Measurements from ENCODE around the gene CRIM1.

CRIM1 gene

GRCh38 chr2:36463365-36463764, 107.8 kb downstream of the CRIM1 start:
- Histone ChIP-seq H4K8ac (ENCODE audit: low read depth, low read length) (no peak overlapping the region), H3K4me3 (ENCODE audit: low read length in 2 of 2) (no peak overlapping the region), H3K4me1 (ENCODE audit: control insufficient read depth in 2 of 2, insufficient read depth in 1 of 2, low read depth in 1 of 2, low read length in 2 of 2) (peaks cover 7 to 13% of the 10 kb centered on the region in 2 donors), H2BK15ac (ENCODE audit: low read length) (no peak overlapping the region), H3K4ac (ENCODE audit: low read length) (no peak overlapping the region), H3K4me2 (ENCODE audit: insufficient read depth, low read length, poor library complexity, severe bottlenecking) (no peak overlapping the region), H4K91ac (ENCODE audit: low read depth, low read length, poor library complexity) (no peak overlapping the region), H3K9ac (ENCODE audit: low read depth, low read length, poor library complexity) (no peak overlapping the region), H3K79me1 (ENCODE audit: low read depth, low read length) (no peaks in the 10 kb centered on the region), H3K14ac (ENCODE audit: low read length) (no peak overlapping the region), H2AFZ (ENCODE audit: low read length) (no peak overlapping the region), H3K9me3 (replicated peaks in 1 of 2; ENCODE audit: control insufficient read depth in 2 of 2, insufficient read depth in 1 of 2, low read depth in 1 of 2, low read length in 2 of 2) (no peaks in the 10 kb centered on the region), H3K27ac (replicated peaks; ENCODE audit: low read length) (no peak overlapping the region), H3K23ac (ENCODE audit: low read depth, low read length, poor library complexity) (no peak overlapping the region), H2BK120ac (ENCODE audit: low read depth, low read length) (no peak overlapping the region), H2BK5ac (ENCODE audit: low read length) (no peak overlapping the region), H3K27me3 (ENCODE audit: control insufficient read depth in 3 of 3, insufficient read depth in 3 of 3, low read depth in 1 of 3, low read length in 3 of 3) (no peaks in the 10 kb centered on the region), H3K18ac (ENCODE audit: low read length) (no peak overlapping the region), H2AK5ac (ENCODE audit: low read depth, low read length) (no peak overlapping the region), H3K36me3 (replicated peaks in 1 of 2; ENCODE audit: control insufficient read depth in 2 of 2, insufficient read depth in 2 of 2, low read length in 2 of 2) (peaks cover 0 to 1% of the 10 kb centered on the region in 2 donors), H2BK12ac (ENCODE audit: low read length) (no peak overlapping the region)
- DNase-seq (ENCODE audit: low spot score) = no peak
- no CpG with 5 or more reads among the region's 7 CpGs for WGBS, 2 donors (ENCODE audit: extremely low coverage in 2 of 2, insufficient read length in 2 of 2, insufficient replicate concordance in 1 of 2)

DNA sequence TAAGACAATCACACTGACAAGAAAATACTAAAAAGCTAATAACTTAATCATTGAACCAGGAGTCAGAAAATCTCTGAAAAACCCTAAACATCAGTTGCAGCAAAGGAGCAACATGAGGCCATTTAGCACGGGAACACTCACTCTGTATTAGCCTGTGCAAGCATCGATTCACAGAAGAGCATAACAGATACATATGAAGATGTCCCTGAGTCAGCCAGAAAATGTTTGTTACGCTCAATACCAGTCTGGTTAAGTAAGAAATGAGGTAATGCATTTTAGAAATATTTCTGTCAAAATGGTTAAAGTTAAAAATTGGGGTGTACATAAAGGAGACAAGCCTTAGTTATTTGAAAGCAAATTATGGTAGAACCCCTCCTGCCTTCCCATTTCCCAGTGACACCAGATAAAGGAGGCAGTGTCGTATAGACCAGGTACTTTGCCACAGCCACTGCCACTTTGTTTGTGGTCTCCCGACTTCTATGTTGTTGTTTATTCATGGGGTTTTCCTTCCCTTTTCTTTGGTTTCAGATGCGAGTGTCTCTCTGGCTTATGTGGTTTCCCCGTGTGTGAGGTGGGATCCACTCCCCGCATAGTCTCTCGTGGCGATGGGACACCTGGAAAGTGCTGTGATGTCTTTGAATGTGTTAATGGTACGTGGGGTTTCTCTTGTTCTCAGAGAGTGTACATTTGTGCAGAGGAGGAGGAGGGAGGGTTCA, 108.6 kb downstream of the CRIM1 start:
- Histone ChIP-seq H3K9ac (ENCODE audit: low read depth, low read length, poor library complexity) (no peak overlapping the region), H3K4me3 (ENCODE audit: low read length in 2 of 2) (no peak overlapping the region), H3K4ac (ENCODE audit: low read length) (no peak overlapping the region), H2BK120ac (ENCODE audit: low read depth, low read length) (no peak overlapping the region), H2BK12ac (ENCODE audit: low read length) (no peak overlapping the region), H3K27me3 (ENCODE audit: control insufficient read depth in 3 of 3, insufficient read depth in 3 of 3, low read depth in 1 of 3, low read length in 3 of 3) (no peaks in the 10 kb centered on the region), H3K23ac (ENCODE audit: low read depth, low read length, poor library complexity) (no peak overlapping the region), H3K27ac (replicated peaks; ENCODE audit: low read length) (no peak overlapping the region), H3K36me3 (replicated peaks in 1 of 2; ENCODE audit: control insufficient read depth in 2 of 2, insufficient read depth in 2 of 2, low read length in 2 of 2) (peaks cover 0 to 4% of the 10 kb centered on the region in 2 donors), H2AK5ac (ENCODE audit: low read depth, low read length) (no peak overlapping the region), H3K4me2 (ENCODE audit: insufficient read depth, low read length, poor library complexity, severe bottlenecking) (no peak overlapping the region), H3K14ac (ENCODE audit: low read length) (no peak overlapping the region), H2BK5ac (ENCODE audit: low read length) (no peak overlapping the region), H4K8ac (ENCODE audit: low read depth, low read length) (no peak overlapping the region), H3K79me1 (ENCODE audit: low read depth, low read length) (no peaks in the 10 kb centered on the region), H3K9me3 (replicated peaks in 1 of 2; ENCODE audit: control insufficient read depth in 2 of 2, insufficient read depth in 1 of 2, low read depth in 1 of 2, low read length in 2 of 2) (no peaks in the 10 kb centered on the region), H2AFZ (ENCODE audit: low read length) (no peak overlapping the region), H2BK15ac (ENCODE audit: low read length) (no peak overlapping the region), H4K91ac (ENCODE audit: low read depth, low read length, poor library complexity) (no peak overlapping the region), H3K18ac (ENCODE audit: low read length) (no peak overlapping the region), H3K4me1 (ENCODE audit: control insufficient read depth in 2 of 2, insufficient read depth in 1 of 2, low read depth in 1 of 2, low read length in 2 of 2) (peaks cover 7 to 13% of the 10 kb centered on the region in 2 donors)
- no CpG with 5 or more reads among the region's 11 CpGs for WGBS, 2 donors (ENCODE audit: extremely low coverage in 2 of 2, insufficient read length in 2 of 2, insufficient replicate concordance in 1 of 2)
- no peak for DNase-seq (ENCODE audit: low spot score)

GRCh38 chr2:36466135-36466534, 110.6 kb downstream of the CRIM1 start:
- no peak overlapping the region for H2BK5ac ChIP-seq (ENCODE audit: low read length)
- no peak overlapping the region for H2AFZ ChIP-seq (ENCODE audit: low read length)
- no peak overlapping the region for H3K4me2 ChIP-seq (ENCODE audit: insufficient read depth, low read length, poor library complexity, severe bottlenecking)
- peaks cover 0 to 4% of the 10 kb centered on the region in 2 donors for H3K36me3 ChIP-seq (replicated peaks in 1 of 2; ENCODE audit: control insufficient read depth in 2 of 2, insufficient read depth in 2 of 2, low read length in 2 of 2)
- no peak overlapping the region for H3K4me3 ChIP-seq (ENCODE audit: low read length in 2 of 2)
- H2BK12ac ChIP-seq (ENCODE audit: low read length) = no peak overlapping the region
- no peak overlapping the region for H4K91ac ChIP-seq (ENCODE audit: low read depth, low read length, poor library complexity)
- no peaks in the 10 kb centered on the region for H3K9me3 ChIP-seq (replicated peaks in 1 of 2; ENCODE audit: control insufficient read depth in 2 of 2, insufficient read depth in 1 of 2, low read depth in 1 of 2, low read length in 2 of 2)
- no peak for DNase-seq (ENCODE audit: low spot score)
- H3K14ac ChIP-seq (ENCODE audit: low read length) = no peak overlapping the region
- no peak overlapping the region for H2BK15ac ChIP-seq (ENCODE audit: low read length)
- no peaks in the 10 kb centered on the region for H3K79me1 ChIP-seq (ENCODE audit: low read depth, low read length)
- H3K9ac ChIP-seq (ENCODE audit: low read depth, low read length, poor library complexity) = no peak overlapping the region
- H3K23ac ChIP-seq (ENCODE audit: low read depth, low read length, poor library complexity) = no peak overlapping the region
- no peak overlapping the region for H2BK120ac ChIP-seq (ENCODE audit: low read depth, low read length)
- no peak overlapping the region for H2AK5ac ChIP-seq (ENCODE audit: low read depth, low read length)
- H3K4ac ChIP-seq (ENCODE audit: low read length) = no peak overlapping the region
- H4K8ac ChIP-seq (ENCODE audit: low read depth, low read length) = no peak overlapping the region
- H3K4me1 ChIP-seq (ENCODE audit: control insufficient read depth in 2 of 2, insufficient read depth in 1 of 2, low read depth in 1 of 2, low read length in 2 of 2) = peaks cover 2 to 4% of the 10 kb centered on the region in 2 donors
- no peak overlapping the region for H3K18ac ChIP-seq (ENCODE audit: low read length)
- H3K27ac ChIP-seq (replicated peaks; ENCODE audit: low read length) = no peak overlapping the region
- WGBS, 2 donors (ENCODE audit: extremely low coverage in 2 of 2, insufficient read length in 2 of 2, insufficient replicate concordance in 1 of 2) = no CpG with 5 or more reads among the region's 4 CpGs
- H3K27me3 ChIP-seq (ENCODE audit: control insufficient read depth in 3 of 3, insufficient read depth in 3 of 3, low read depth in 1 of 3, low read length in 3 of 3) = no peaks in the 10 kb centered on the region

DNA sequence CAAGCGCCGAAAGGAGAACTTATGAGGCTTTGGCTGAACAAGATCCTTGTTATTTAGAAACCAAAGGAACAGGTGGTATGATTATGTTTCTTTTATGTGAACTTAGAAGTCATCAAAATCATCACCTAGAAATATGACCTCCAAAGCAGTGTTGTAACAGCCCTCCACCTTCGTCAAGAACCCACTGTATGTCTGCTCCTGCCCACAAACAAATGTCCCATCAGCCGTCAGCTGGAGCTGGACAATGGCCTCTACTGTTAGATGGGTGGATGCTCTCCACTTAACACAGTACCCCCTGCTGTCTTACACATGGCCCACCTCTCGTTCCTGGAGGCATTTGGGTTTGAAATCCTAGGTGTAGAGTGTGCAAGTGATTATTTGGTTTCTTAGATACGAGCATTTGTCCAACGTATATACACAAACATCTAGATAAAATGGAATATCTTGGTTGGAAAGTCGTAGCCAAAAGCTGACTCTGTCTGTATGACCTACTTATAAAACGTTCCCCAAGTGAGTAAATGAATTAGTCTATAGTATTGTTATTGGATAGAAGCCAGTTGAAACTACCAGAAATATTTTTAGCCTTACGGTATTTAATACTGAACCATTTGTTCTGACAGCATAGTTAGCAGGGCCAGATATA, 113.0 kb downstream of the CRIM1 start:
- peaks cover 2 to 4% of the 10 kb centered on the region in 2 donors for H3K36me3 ChIP-seq (replicated peaks in 1 of 2; ENCODE audit: control insufficient read depth in 2 of 2, insufficient read depth in 2 of 2, low read length in 2 of 2)
- H2BK12ac ChIP-seq (ENCODE audit: low read length) = no peak overlapping the region
- H2AK5ac ChIP-seq (ENCODE audit: low read depth, low read length) = no peak overlapping the region
- H2BK5ac ChIP-seq (ENCODE audit: low read length) = no peak overlapping the region
- H3K9ac ChIP-seq (ENCODE audit: low read depth, low read length, poor library complexity) = no peak overlapping the region
- H3K9me3 ChIP-seq (replicated peaks in 1 of 2; ENCODE audit: control insufficient read depth in 2 of 2, insufficient read depth in 1 of 2, low read depth in 1 of 2, low read length in 2 of 2) = peaks cover 0 to 5% of the 10 kb centered on the region in 2 donors
- H3K14ac ChIP-seq (ENCODE audit: low read length) = no peak overlapping the region
- H3K79me1 ChIP-seq (ENCODE audit: low read depth, low read length) = no peaks in the 10 kb centered on the region
- H4K91ac ChIP-seq (ENCODE audit: low read depth, low read length, poor library complexity) = no peak overlapping the region
- peaks cover 0 to 2% of the 10 kb centered on the region in 2 donors for H3K4me1 ChIP-seq (ENCODE audit: control insufficient read depth in 2 of 2, insufficient read depth in 1 of 2, low read depth in 1 of 2, low read length in 2 of 2)
- no peak overlapping the region for H3K4ac ChIP-seq (ENCODE audit: low read length)
- H3K23ac ChIP-seq (ENCODE audit: low read depth, low read length, poor library complexity) = no peak overlapping the region
- no peak overlapping the region for H2BK15ac ChIP-seq (ENCODE audit: low read length)
- H3K27me3 ChIP-seq (ENCODE audit: control insufficient read depth in 3 of 3, insufficient read depth in 3 of 3, low read depth in 1 of 3, low read length in 3 of 3) = no peaks in the 10 kb centered on the region
- H3K4me2 ChIP-seq (ENCODE audit: insufficient read depth, low read length, poor library complexity, severe bottlenecking) = no peak overlapping the region
- H3K18ac ChIP-seq (ENCODE audit: low read length) = no peak overlapping the region
- H4K8ac ChIP-seq (ENCODE audit: low read depth, low read length) = no peak overlapping the region
- H3K4me3 ChIP-seq (ENCODE audit: low read length in 2 of 2) = no peak overlapping the region
- no peak for DNase-seq (ENCODE audit: low spot score)
- H2BK120ac ChIP-seq (ENCODE audit: low read depth, low read length) = no peak overlapping the region
- H3K27ac ChIP-seq (replicated peaks; ENCODE audit: low read length) = no peak overlapping the region
- WGBS, 2 donors (ENCODE audit: extremely low coverage in 2 of 2, insufficient read length in 2 of 2, insufficient replicate concordance in 1 of 2) = no CpG with 5 or more reads among the region's 10 CpGs
- H2AFZ ChIP-seq (ENCODE audit: low read length) = no peak overlapping the region
